Dedifferentiated amniotic fluid mesenchymal stem cell (primary cell): ENCODE results near the gene CLIP4.

ENCODE experiments used
- DNase-seq: peaks from one replicate; pipeline ENCODE4 v3.0.0-alpha.2; 2016; ENCODE audit errors: extremely low spot score

The CLIP4 gene

GRCh38 chr2:29220506-29221270 is 105.5 kb downstream of the CLIP4 start:
- no peak for DNase-seq

- no peak for DNase-seq
Observed at GRCh38 chr2:29222381-29223179, 107.4 kb downstream of the CLIP4 start.

GRCh38 chr2:29223257-29223656 is 108.0 kb downstream of the CLIP4 start:
- DNase-seq = no peak

DNA sequence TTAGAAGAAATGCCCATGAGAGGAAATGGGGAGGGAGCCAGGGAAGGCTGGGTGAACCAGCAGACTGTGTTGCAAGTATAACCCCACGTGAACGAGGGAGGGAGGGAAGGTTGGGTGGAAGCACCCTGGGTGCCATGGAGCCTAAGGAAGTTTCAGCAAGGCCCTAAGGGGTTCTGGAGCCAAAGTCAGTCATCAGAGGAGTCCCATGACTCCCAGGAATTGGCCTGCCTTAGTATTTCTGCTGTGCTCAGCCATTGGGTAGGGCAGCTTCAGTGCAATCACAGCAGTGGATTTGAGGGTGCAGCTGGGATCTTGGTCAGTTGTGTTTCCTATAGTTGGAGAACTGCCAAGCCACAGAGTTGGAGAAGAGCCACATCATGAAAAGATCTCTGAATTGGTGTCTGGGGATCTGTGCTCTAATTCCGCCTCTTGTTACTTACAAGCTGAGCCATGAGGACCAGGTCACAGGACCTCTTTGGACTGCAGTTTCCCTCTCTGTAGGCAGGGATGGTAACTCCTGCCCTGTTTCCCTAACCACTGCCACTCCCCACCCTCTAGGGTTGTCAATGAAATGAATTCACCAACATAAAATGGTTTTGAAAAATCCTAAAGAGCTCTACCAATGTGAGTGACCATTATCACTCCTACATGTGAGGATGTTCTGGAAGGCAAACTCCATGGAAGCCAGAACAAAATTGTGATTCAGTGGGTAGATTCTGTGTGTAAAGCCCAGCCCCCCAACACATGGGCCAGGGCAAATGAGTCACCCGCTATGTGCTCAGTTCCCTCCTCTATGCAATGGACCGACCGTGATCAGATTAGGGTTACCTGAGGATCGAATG is 108.9 kb downstream of the CLIP4 start:
- no peak for DNase-seq

DNA sequence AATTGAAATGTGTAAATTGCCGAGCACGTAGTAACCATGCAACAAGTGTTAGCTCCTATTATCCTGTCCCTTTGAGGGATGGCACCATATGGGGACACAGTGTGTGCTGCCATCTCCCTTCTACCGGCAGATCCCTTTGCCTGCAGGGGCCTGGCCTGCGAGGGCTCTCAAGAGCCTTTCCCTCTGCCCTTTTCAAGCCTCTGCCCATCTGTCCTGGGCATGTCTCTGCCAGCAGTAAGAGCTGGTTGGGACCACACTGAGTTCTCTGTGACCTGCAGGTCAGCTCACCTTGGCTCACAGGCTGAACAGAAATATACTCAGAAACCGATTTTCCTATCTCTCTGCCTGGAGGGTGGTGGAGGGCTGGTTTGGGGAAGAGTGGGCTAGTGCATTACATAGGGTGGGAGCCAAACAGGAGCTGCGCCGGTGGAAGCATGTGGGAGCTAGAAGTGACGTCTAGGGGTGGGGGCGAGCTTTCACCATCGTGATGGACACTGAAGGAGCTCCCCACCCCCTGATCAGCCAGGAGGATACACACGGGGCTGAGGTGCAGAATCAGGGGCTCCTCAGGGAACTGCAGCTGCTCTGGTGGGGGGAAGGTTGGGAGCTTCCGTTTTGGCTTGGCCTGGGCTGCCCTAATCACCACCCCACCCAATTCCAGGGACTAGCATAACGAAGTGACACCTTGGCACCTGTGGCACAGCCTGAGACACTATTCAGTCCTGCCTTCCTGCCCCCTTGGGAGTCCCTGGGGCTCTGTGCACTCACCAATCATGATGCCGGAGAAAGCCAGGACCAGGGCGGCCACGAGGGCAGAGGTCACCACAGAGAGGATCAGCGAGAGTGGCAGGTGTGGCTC is 109.7 kb downstream of the CLIP4 start:
- DNase-seq = no peak

GRCh38 chr2:29225814-29226213 is 110.6 kb downstream of the CLIP4 start:
- no peak for DNase-seq

DNA sequence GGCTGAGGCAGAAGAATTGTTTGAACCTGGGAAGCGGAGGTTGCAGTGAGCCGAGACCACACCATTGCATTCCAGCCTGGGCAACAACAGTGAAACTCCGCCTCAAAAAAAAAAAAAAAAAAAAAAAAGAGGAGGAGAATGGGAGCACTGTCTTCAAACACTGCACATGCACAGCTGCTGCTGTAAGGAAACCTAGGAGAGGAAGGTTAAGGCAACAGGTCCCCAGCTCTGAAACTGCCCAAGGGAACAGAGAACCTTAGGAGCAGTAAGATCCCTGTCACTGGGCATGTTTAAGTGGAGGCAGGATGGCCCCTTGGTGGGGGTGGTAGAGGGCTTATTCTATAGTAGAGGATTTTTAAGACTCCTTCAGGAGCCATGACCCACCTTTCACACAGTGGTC is 111.2 kb downstream of the CLIP4 start:
- DNase-seq = no peak

- DNase-seq = no peak
Observed at GRCh38 chr2:29226808-29227207, 111.6 kb downstream of the CLIP4 start.

GRCh38 chr2:29227935-29228675 is 112.9 kb downstream of the CLIP4 start:
- no peak for DNase-seq

- DNase-seq = no peak
Observed at GRCh38 chr2:29228947-29229346, 113.7 kb downstream of the CLIP4 start.

DNA sequence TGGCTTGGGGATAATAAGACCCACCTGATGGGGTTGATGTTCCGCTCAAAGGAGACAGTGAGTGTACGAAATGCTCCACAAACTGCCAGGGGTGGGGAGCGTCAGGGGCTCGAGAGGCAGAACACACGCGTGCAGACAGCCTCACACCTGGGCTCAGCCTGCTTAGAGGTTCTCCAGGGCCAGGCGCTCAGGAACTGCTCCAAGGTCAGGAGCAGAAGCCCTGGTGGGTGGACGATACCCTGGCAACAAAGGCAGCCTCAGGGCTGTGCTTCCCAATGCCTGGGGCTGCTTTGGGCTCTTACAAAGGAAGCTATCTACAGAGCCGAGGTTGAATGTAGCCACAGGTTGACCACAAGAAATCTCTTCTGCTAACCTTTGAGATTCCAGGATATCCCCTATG is 114.4 kb downstream of the CLIP4 start:
- DNase-seq = no peak

GRCh38 chr2:29232041-29232440 is 116.8 kb downstream of the CLIP4 start:
- no peak for DNase-seq

DNA sequence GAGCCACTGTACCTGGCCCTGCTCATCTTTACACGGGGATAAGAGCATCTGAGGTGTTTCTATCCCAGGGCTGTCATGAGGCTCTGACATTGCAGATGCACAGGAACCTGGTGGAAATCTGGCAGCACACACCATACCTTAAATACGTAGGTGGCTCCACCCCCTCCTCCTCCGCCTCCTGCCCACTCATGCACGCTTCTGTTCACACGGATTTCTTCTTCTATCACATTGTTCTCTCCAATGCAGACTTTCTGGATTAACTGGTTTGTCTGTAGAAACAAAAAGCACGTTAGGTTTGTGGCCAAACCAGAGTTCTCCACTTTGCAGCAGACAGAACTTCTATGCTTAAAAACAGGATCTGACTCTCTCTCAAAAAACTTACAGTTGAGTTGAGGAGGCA is 118.2 kb downstream of the CLIP4 start:
- no peak for DNase-seq

- no peak for DNase-seq
Observed at GRCh38 chr2:29235411-29235810, 120.2 kb downstream of the CLIP4 start.

GRCh38 chr2:29236074-29236473 is 120.9 kb downstream of the CLIP4 start:
- DNase-seq = no peak

DNA sequence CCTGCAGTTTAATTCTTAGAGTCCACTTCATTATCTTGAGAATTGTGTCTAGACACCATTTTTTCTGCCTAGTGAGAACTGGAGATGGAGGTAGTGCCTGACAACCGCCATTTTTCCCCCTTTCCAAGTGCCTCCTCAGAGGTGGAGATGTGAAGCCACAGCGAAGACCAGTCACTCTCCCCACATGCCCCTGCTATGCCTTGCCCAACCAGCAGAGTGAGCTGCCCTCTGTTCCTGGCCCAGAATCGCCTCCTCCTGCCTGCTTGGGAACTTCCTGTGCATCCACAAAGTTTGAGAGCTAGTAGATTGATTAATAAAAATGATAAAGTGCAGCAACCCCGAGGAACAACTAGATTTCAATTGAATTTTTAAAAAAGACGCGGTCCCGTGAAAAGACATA is 123.3 kb downstream of the CLIP4 start:
- no peak for DNase-seq
